Activated naive CD4-positive, alpha-beta T cell treated with anti-CD3 and anti-CD28 coated beads for 36 hours (primary cell): Measurements from ENCODE around the gene BLOC1S5. TPM values are rescaled to one million over a fixed set of nuclear protein-coding genes. Genes with fewer than 3 reads are reported as not detected.

Experiments used
- CTCF ChIA-PET: fragments of 350-600 bp; sonication (Branson Sonifier 250); formaldehyde crosslinking; loops from one replicate; lab custom pipeline; 2021; ENCODE audit warnings: antibody characterized with exemption; lab: Charles Lee
- DNase-seq: peaks from one replicate; pipeline ENCODE4 v3.0.0-alpha.2; 2020
- H3K27ac Mint-ChIP-seq: one replicate; pipeline ENCODE4 v1.8.0; 2021; ENCODE audit warnings: mild to moderate bottlenecking, mixed read lengths
- H3K27me3 Mint-ChIP-seq: one replicate; pipeline ENCODE4 v1.8.0; 2021; ENCODE audit warnings: low read depth, mixed read lengths
- H3K36me3 Mint-ChIP-seq: one replicate; pipeline ENCODE4 v1.8.0; 2021; ENCODE audit warnings: low read depth, mixed read lengths
- H3K4me1 Mint-ChIP-seq: one replicate; pipeline ENCODE4 v1.8.0; 2021; ENCODE audit warnings: low read depth, mixed read lengths
- H3K4me3 Mint-ChIP-seq: one replicate; pipeline ENCODE4 v1.8.0; 2021; ENCODE audit warnings: mild to moderate bottlenecking, moderate library complexity, mixed read lengths
- H3K9me3 Mint-ChIP-seq: one replicate; pipeline ENCODE4 v1.8.0; 2021; ENCODE audit warnings: mixed read lengths
- intact Hi-C: fragments of 100-400 bp; cut with micrococcal nuclease; formaldehyde crosslinking; loops from one replicate; pipeline ENCODE4 v1.15.1; 2023
- total RNA-seq, 2 experiments: library from RNA; stranded (reverse); gene quantifications; one replicate each; pipeline ENCODE4 v1.2.3, GENCODE V29; 2021

The BLOC1S5 gene
- total RNA-seq, 2 experiments from 2014 or later: 20.8 to 22.2 TPM

DNA sequence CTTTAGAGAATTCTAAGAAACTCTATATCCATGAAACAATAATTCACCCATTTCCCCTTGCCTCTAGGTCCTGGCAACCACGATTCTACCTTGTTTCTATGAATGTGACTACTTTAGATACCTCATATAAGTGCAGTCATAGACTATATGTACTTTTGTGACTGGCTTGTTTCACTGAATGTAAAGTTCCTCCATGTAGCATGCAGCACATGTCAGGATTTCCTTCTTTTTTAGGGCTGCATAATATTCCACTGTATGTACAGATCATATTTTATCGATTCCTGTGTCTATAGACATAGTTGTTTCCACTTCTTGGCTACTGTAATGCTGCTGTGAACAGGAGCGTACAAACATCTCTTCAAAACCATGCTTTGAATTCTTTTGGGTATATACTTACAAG is 26.5 kb upstream of the BLOC1S5 start:
- Mint-ChIP-seq H3K27ac (no peak overlapping the region), H3K9me3 (peaks cover 2% of the 10 kb centered on the region), H3K4me1 (peaks cover 9% of the 10 kb centered on the region), H3K27me3 (no peaks in the 10 kb centered on the region), H3K36me3 (peaks cover 72% of the 10 kb centered on the region), H3K4me3 (no peak overlapping the region)
- CTCF ChIA-PET: no interaction called here
- no peak for DNase-seq
- intact Hi-C loops: no loop called here

DNA sequence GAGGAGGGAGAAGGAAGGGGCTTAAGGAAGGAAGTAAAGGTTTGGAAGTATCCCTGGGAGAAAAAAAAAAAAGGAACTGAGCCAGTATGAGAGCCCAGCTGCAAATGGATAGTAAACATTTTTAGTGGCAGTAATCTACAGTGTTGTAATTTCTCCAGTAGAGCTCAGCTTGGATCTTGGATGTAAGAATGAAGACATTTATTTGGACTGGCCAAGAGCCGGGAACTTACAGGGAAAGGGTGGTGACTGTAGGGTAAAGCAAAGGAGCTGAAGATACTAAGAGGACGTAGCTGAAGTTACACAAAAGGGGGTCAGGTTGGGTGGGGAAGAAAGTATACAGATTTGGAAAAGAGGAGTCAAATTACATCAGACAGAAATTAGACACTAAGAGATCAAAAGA is 24.7 kb upstream of the BLOC1S5 start:
- DNase-seq: no peak
- Mint-ChIP-seq H3K27ac (no peak overlapping the region), H3K9me3 (peaks cover 2% of the 10 kb centered on the region), H3K36me3 (peaks cover 62% of the 10 kb centered on the region), H3K4me3 (no peak overlapping the region), H3K4me1 (peaks cover 11% of the 10 kb centered on the region), H3K27me3 (no peaks in the 10 kb centered on the region)
- intact Hi-C loops: no loop called here
- CTCF ChIA-PET: interaction anchor here (0.6 to 0.7 kb wide), 2 partner anchors 9 to 1217 kb away, joined by 3 to 4 read pairs; no protein-coding TSS in a partner anchor

GRCh38 chr6:8087870-8088754 is 23.9 kb upstream of the BLOC1S5 start:
- Mint-ChIP-seq H3K4me3 (no peak overlapping the region), H3K4me1 (peaks cover 17% of the 10 kb centered on the region), H3K27me3 (no peaks in the 10 kb centered on the region), H3K9me3 (peaks cover 2% of the 10 kb centered on the region), H3K36me3 (peaks cover 64% of the 10 kb centered on the region), H3K27ac (no peak overlapping the region)
- CTCF ChIA-PET: no interaction called here
- intact Hi-C loops: no loop called here
- DNase-seq: no peak

GRCh38 chr6:8086755-8087306 is 22.6 kb upstream of the BLOC1S5 start:
- Mint-ChIP-seq H3K9me3 (peaks cover 2% of the 10 kb centered on the region), H3K4me1 (peaks cover 20% of the 10 kb centered on the region), H3K27ac (no peak overlapping the region), H3K27me3 (no peaks in the 10 kb centered on the region), H3K4me3 (no peak overlapping the region), H3K36me3 (peaks cover 61% of the 10 kb centered on the region)
- CTCF ChIA-PET: no interaction called here
- intact Hi-C loops: no loop called here
- DNase-seq: no peak

GRCh38 chr6:8085053-8085511 is 20.9 kb upstream of the BLOC1S5 start:
- CTCF ChIA-PET: interaction anchor here (1.2 kb wide), 1 partner anchor 20 kb away, joined by 3 read pairs; no protein-coding TSS in a partner anchor
- intact Hi-C loops: no loop called here
- peaks cover 23% of the 10 kb centered on the region for H3K4me1 Mint-ChIP-seq
- H3K27ac Mint-ChIP-seq: no peak overlapping the region
- peaks cover 2% of the 10 kb centered on the region for H3K9me3 Mint-ChIP-seq
- no peak overlapping the region for H3K4me3 Mint-ChIP-seq
- no peak for DNase-seq
- peaks cover 57% of the 10 kb centered on the region for H3K36me3 Mint-ChIP-seq
- no peaks in the 10 kb centered on the region for H3K27me3 Mint-ChIP-seq

GRCh38 chr6:8084586-8084985 is 20.4 kb upstream of the BLOC1S5 start:
- peaks cover 60% of the 10 kb centered on the region for H3K36me3 Mint-ChIP-seq
- no peak overlapping the region for H3K4me3 Mint-ChIP-seq
- H3K4me1 Mint-ChIP-seq: peaks cover 27% of the 10 kb centered on the region
- H3K27me3 Mint-ChIP-seq: no peaks in the 10 kb centered on the region
- intact Hi-C loops: no loop called here
- CTCF ChIA-PET: interaction anchor here (1.2 kb wide), 1 partner anchor 19 kb away, joined by 3 read pairs; no protein-coding TSS in a partner anchor
- H3K9me3 Mint-ChIP-seq: peaks cover 2% of the 10 kb centered on the region
- DNase-seq: no peak
- no peak overlapping the region for H3K27ac Mint-ChIP-seq

GRCh38 chr6:8082954-8083858 is 19.0 kb upstream of the BLOC1S5 start:
- Mint-ChIP-seq H3K36me3 (peaks cover 50% of the 10 kb centered on the region), H3K27ac (peak overlapping the region; percentile 59), H3K4me1 (peaks cover 30% of the 10 kb centered on the region), H3K4me3 (no peak overlapping the region), H3K9me3 (no peaks in the 10 kb centered on the region), H3K27me3 (no peaks in the 10 kb centered on the region)
- CTCF ChIA-PET: no interaction called here
- no peak for DNase-seq
- intact Hi-C loops: loop anchor here (1.0 to 2.0 kb wide), 2 partner anchors 18 to 19 kb away; partner anchors contain the start of gene BLOC1S5

DNA sequence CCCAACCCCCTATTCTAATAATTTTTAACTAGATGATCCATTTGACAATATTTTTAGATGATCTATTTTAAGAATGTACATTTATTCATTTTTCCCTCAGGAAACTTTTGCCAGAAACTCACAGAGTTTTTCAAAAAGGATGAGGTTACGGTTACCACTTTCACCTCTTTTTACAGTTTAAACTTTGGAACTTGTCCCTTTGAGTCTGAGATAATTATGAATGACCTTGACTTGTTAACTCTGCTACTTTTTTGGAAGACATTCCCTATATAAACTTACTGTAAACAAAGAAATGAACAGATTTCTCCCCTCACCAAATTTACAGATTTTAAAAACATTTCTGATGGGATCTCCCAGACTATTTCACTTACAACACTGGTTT is 18.4 kb upstream of the BLOC1S5 start:
- H3K9me3 Mint-ChIP-seq: no peaks in the 10 kb centered on the region
- no peak for DNase-seq
- no peak overlapping the region for H3K27ac Mint-ChIP-seq
- CTCF ChIA-PET: no interaction called here
- H3K4me3 Mint-ChIP-seq: no peak overlapping the region
- peaks cover 27% of the 10 kb centered on the region for H3K4me1 Mint-ChIP-seq
- H3K27me3 Mint-ChIP-seq: no peaks in the 10 kb centered on the region
- peaks cover 45% of the 10 kb centered on the region for H3K36me3 Mint-ChIP-seq
- intact Hi-C loops: loop anchor here (2.0 kb wide), 1 partner anchor 18 kb away; no protein-coding TSS in a partner anchor

DNA sequence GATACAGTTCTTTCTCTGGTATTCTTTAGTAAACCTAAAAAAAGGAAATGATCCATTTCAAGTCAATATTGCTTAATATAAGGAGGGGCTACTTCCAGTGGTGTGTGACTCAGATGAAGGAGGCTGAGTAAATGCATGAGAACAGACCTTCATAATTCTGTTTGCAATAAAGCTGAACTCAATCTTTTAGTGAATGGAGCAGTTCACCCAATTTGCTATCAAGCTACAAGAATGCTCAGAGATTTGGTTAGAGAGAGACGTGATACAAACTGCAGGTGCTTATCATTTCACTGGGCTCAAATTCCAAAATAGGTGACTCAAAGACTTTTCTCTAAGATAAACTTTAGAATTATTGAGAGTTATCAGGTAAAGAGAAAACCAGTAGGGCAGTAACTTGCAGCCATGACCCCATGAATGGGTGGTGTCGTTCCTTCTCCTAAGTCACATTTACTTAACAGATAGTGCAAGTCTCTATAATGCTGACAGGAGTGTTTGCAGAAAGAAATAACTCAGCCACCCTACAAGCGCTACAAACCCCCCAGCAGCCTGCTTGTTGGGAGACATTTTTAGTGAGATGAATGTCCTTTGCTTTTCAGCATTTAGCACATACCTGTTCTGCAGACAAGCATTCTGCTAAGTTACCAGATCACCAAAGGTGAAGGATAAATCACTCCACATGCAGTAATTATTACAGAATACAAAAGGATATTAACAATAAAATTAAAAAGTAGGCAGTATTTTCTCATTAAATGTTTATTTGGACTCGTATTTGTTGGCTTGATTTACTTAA is 16.4 kb upstream of the BLOC1S5 start:
- H3K27ac Mint-ChIP-seq: no peak overlapping the region
- intact Hi-C loops: no loop called here
- no peak for DNase-seq
- H3K27me3 Mint-ChIP-seq: no peaks in the 10 kb centered on the region
- peaks cover 30% of the 10 kb centered on the region for H3K36me3 Mint-ChIP-seq
- H3K4me1 Mint-ChIP-seq: peaks cover 29% of the 10 kb centered on the region
- no peaks in the 10 kb centered on the region for H3K9me3 Mint-ChIP-seq
- CTCF ChIA-PET: no interaction called here
- H3K4me3 Mint-ChIP-seq: no peak overlapping the region

DNA sequence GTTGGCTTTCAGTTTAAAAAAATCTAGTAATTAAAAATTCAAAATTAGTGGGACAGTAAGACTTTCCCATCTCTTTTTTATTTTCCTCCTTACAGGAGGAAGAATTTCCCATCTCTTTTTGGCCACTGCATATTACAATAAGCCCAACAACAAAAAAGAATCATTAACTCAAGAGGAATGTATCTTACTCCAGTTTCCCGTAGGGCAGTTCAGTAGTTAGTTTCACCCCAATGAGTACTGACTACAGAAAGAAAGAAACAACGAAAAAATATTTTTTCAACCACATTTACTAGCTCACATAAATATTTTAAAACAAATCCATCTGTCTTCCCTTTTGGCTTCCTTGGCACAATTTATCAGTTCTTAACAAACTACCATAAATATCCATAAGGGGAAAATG is 14.9 kb upstream of the BLOC1S5 start:
- Mint-ChIP-seq H3K36me3 (peaks cover 30% of the 10 kb centered on the region), H3K9me3 (no peaks in the 10 kb centered on the region), H3K27me3 (no peaks in the 10 kb centered on the region), H3K4me3 (no peak overlapping the region), H3K4me1 (peaks cover 29% of the 10 kb centered on the region), H3K27ac (no peak overlapping the region)
- CTCF ChIA-PET: interaction anchor here (0.6 kb wide), 1 partner anchor 15 kb away, joined by 3 read pairs; the partner anchor contains the start of gene BLOC1S5
- intact Hi-C loops: no loop called here
- no peak for DNase-seq

DNA sequence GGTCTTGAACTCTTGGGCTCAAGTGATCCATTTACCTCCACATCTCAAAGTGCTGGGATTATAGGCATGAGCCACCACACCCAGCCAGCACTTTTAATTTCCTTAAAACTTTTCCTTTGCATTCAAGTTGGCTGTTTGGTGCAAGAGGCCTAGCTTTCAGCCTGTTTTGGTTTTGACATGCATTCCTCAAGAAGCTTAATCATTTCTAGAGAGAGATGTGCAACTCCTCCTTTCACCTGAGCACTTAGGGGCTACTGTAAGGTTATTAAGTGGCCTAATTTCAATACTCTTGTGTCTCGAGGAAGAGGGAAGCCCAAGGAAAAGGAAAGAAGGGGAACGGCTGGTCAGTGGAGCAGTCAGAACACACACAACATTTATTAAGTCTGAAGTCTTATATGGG is 13.8 kb upstream of the BLOC1S5 start:
- H3K9me3 Mint-ChIP-seq: no peaks in the 10 kb centered on the region
- H3K27ac Mint-ChIP-seq: no peak overlapping the region
- H3K4me3 Mint-ChIP-seq: no peak overlapping the region
- intact Hi-C loops: no loop called here
- no peak for DNase-seq
- peaks cover 22% of the 10 kb centered on the region for H3K4me1 Mint-ChIP-seq
- H3K27me3 Mint-ChIP-seq: no peaks in the 10 kb centered on the region
- CTCF ChIA-PET: no interaction called here
- H3K36me3 Mint-ChIP-seq: peaks cover 27% of the 10 kb centered on the region
